Measurements from ENCODE around the gene MAPRE2.

- TF ChIP-seq GATA2 (IDR thresholded peaks at IDR 0.05; ENCODE audit: low read depth, low read length) (no peak), GATA3 (IDR thresholded peaks at IDR 0.05; ENCODE audit: low read depth, low read length) (no peak)
Observed at GRCh38 chr18:35110554-35111485, 69.6 kb downstream of the MAPRE2 start.
